Vagina (tissue), 2 donors: ENCODE results near the gene NR3C2.

ENCODE experiments used
- POLR2A ChIP-seq, 2 donors: fragments of 450-650 bp; IDR thresholded peaks; one replicate each; pipeline ENCODE4 v1.6.1; 2017; ENCODE audit warnings: antibody characterized with exemption in 2 of 2, mild to moderate bottlenecking in 2 of 2, moderate library complexity in 2 of 2
- POLR2AphosphoS5 ChIP-seq, 2 donors: sonication (generic); formaldehyde crosslinking; IDR thresholded peaks; one replicate each; pipeline ENCODE4 v1.9.0; 2017; ENCODE audit warnings: antibody characterized with exemption in 2 of 2, mild to moderate bottlenecking in 2 of 2, low read depth in 1 of 2; ENCODE audit not compliant: insufficient read depth in 1 of 2
- TF ChIP-seq, protein P1 (sequence below), 3 experiments: fragments of 450-650 bp in 2 of 3; fragments of 200-600 bp in 1 of 3; sonication (generic) in 1 of 3; IDR thresholded peaks; one replicate each; pipeline ENCODE4 v1.5.1; 2017 to 2019; ENCODE audit warnings: antibody characterized with exemption in 3 of 3, mild to moderate bottlenecking in 2 of 3, moderate library complexity in 2 of 3

DNA sequence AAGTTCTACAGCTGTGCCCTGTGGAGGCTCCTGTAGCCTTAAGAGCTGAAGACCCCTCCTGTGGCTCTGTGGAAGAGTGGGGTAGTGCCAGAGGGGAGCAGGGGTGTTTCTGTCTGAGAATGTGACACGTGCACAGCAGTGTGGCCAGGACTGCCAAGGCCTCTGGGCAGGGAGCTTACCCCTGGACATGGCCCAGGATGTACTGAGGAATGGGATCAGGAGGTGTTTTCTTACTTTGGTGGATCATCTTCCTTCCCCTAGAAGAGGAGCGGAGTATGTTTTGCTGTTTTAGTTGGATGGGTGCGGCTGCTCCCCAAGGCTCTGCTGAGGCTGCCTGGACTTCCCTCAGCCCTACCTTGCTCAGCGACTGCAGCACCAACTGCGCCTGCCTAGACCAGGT, 367.8 kb downstream of the NR3C2 start:
- no peak for TF ChIP-seq POLR2A (IDR thresholded peaks at IDR 0.05)
- TF ChIP-seq, protein P1, sequence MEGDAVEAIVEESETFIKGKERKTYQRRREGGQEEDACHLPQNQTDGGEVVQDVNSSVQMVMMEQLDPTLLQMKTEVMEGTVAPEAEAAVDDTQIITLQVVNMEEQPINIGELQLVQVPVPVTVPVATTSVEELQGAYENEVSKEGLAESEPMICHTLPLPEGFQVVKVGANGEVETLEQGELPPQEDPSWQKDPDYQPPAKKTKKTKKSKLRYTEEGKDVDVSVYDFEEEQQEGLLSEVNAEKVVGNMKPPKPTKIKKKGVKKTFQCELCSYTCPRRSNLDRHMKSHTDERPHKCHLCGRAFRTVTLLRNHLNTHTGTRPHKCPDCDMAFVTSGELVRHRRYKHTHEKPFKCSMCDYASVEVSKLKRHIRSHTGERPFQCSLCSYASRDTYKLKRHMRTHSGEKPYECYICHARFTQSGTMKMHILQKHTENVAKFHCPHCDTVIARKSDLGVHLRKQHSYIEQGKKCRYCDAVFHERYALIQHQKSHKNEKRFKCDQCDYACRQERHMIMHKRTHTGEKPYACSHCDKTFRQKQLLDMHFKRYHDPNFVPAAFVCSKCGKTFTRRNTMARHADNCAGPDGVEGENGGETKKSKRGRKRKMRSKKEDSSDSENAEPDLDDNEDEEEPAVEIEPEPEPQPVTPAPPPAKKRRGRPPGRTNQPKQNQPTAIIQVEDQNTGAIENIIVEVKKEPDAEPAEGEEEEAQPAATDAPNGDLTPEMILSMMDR (IDR thresholded peaks at IDR 0.05): no peak
- no peak for TF ChIP-seq POLR2AphosphoS5 (IDR thresholded peaks at IDR 0.05; ENCODE audit: insufficient read depth in 1 of 2, low read depth in 1 of 2)
